Measurements from ENCODE around the gene HPDL.

HPDL gene

GRCh38 chr1:45325851-45326506, 716 bp upstream of the HPDL start:
- DNase-seq = no peak

GRCh38 chr1:45327644-45328515, 1.2 kb downstream of the HPDL start:
- DNase-seq = no peak

GRCh38 chr1:45328680-45329079, 2.0 kb downstream of the HPDL start:
- DNase-seq = no peak

GRCh38 chr1:45329445-45329844, 2.8 kb downstream of the HPDL start:
- no peak for DNase-seq

GRCh38 chr1:45331436-45332345, 5.0 kb downstream of the HPDL start:
- DNase-seq = no peak

- no peak for DNase-seq
Measured at GRCh38 chr1:45332346-45332720, 5.6 kb downstream of the HPDL start.

- no peak for DNase-seq
Measured at GRCh38 chr1:45334308-45335245, 7.9 kb downstream of the HPDL start.

- no peak for DNase-seq
Measured at GRCh38 chr1:45335855-45336324, 9.2 kb downstream of the HPDL start.

- DNase-seq = no peak
Measured at GRCh38 chr1:45337630-45338325, 11.1 kb downstream of the HPDL start.

GRCh38 chr1:45339789-45340558, 13.3 kb downstream of the HPDL start, which contains the start of the genes MUTYH and TOE1:
Gene MUTYH (minus strand): TSS chr1:45340440. CDS start chr1:45334505, 5,935 bp downstream.
Gene TOE1 (plus strand): TSS chr1:45340170. CDS start chr1:45340253, 83 bp downstream.
- peak; percentile 82 for DNase-seq

- no peak for DNase-seq
Measured at GRCh38 chr1:45340816-45341466, 14.2 kb downstream of the HPDL start.

- DNase-seq = no peak
Measured at GRCh38 chr1:45344499-45344898, 17.8 kb downstream of the HPDL start.

- DNase-seq = no peak
Measured at GRCh38 chr1:45345014-45345413, 18.3 kb downstream of the HPDL start.

- no peak for DNase-seq
Measured at GRCh38 chr1:45346473-45346872, 19.8 kb downstream of the HPDL start.

- no peak for DNase-seq
Measured at GRCh38 chr1:45348020-45348419, 21.3 kb downstream of the HPDL start.

GRCh38 chr1:45348609-45348965, 21.9 kb downstream of the HPDL start:
- no peak for DNase-seq

GRCh38 chr1:45348966-45349677, 22.4 kb downstream of the HPDL start:
- no peak for DNase-seq

- no peak for DNase-seq
Measured at GRCh38 chr1:45351508-45351907, 24.8 kb downstream of the HPDL start.

GRCh38 chr1:45353685-45354084, 27.0 kb downstream of the HPDL start:
- no peak for DNase-seq

Data from T-helper 9 cell (primary cell).